GM12874 (cell line): ENCODE data around the gene CDCA7L.

Experiments used
- CTCF ChIP-seq: IDR thresholded peaks from 2 replicates; pipeline ENCODE4 v1.5.1; 2011; ENCODE audit warnings: low read depth, mild to moderate bottlenecking, control low read depth, low read length, moderate library complexity; ENCODE audit not compliant: insufficient read depth

Gene CDCA7L

GRCh38 chr7:21908746-21909145 is 37.0 kb downstream of the CDCA7L start:
- no peak for TF ChIP-seq CTCF

GRCh38 chr7:21903020-21903786 is 42.5 kb downstream of the CDCA7L start:
- no peak for TF ChIP-seq CTCF

- no peak for TF ChIP-seq CTCF
Observed at GRCh38 chr7:21902240-21902639, 43.5 kb downstream of the CDCA7L start.

- no peak for TF ChIP-seq CTCF
Observed at GRCh38 chr7:21898265-21898930, 47.3 kb downstream of the CDCA7L start.

GRCh38 chr7:21893401-21893800 is 52.3 kb downstream of the CDCA7L start:
- TF ChIP-seq CTCF, result no peak

- TF ChIP-seq CTCF, result no peak
Observed at GRCh38 chr7:21891291-21891690, 54.4 kb downstream of the CDCA7L start.

- no peak for TF ChIP-seq CTCF
Observed at GRCh38 chr7:21887779-21888178, 57.9 kb downstream of the CDCA7L start.
